GM23248 (cell line): ENCODE results near the gene ODF2. TPM values are rescaled to one million over a fixed set of nuclear protein-coding genes. Genes with fewer than 3 reads are reported as not detected.

Source experiments
- DNase-seq: peaks from one replicate; pipeline ENCODE4 v3.0.0-alpha.2; 2015
- H2AFZ ChIP-seq: fragments of 200-600 bp; sonication (generic); 2 replicates; pipeline ENCODE4 v1.6.1; 2016; ENCODE audit warnings: antibody characterized with exemption
- H3F3A ChIP-seq: fragments of 200-600 bp; sonication (generic); 2 replicates; pipeline ENCODE4 v1.6.1; 2016; ENCODE audit warnings: mild to moderate bottlenecking, antibody characterized with exemption, mixed run types; ENCODE audit not compliant: insufficient read depth
- H3K27ac ChIP-seq: fragments of 200-600 bp; sonication (generic); 2 replicates; pipeline ENCODE4 v1.5.1; 2016; ENCODE audit warnings: mild to moderate bottlenecking
- H3K27me3 ChIP-seq: fragments of 200-600 bp; sonication (generic); replicated peaks from 2 replicates; pipeline ENCODE4 v1.6.1; 2016; ENCODE audit warnings: mild to moderate bottlenecking; ENCODE audit not compliant: insufficient read depth
- H3K36me3 ChIP-seq: fragments of 200-600 bp; sonication (generic); 2 replicates; pipeline ENCODE4 v1.6.1; 2016; ENCODE audit warnings: low read depth, mild to moderate bottlenecking
- H3K4me1 ChIP-seq: fragments of 200-600 bp; sonication (generic); 2 replicates; pipeline ENCODE4 v1.6.1; 2016; ENCODE audit warnings: mild to moderate bottlenecking; ENCODE audit not compliant: insufficient read depth
- H3K4me2 ChIP-seq: fragments of 200-600 bp; sonication (generic); one replicate; pipeline ENCODE4 v1.6.1; 2016; ENCODE audit warnings: mild to moderate bottlenecking; ENCODE audit not compliant: unreplicated experiment
- H3K4me3 ChIP-seq: fragments of 200-600 bp; sonication (generic); 2 replicates; pipeline ENCODE4 v1.5.1; 2016; ENCODE audit warnings: mild to moderate bottlenecking
- H3K79me2 ChIP-seq: fragments of 200-600 bp; sonication (generic); 2 replicates; pipeline ENCODE4 v1.6.1; 2016; ENCODE audit warnings: mild to moderate bottlenecking; ENCODE audit not compliant: insufficient read depth
- H3K9ac ChIP-seq: fragments of 200-600 bp; sonication (generic); 2 replicates; pipeline ENCODE4 v1.6.1; 2016; ENCODE audit warnings: mild to moderate bottlenecking
- H3K9me2 ChIP-seq: fragments of 200-600 bp; sonication (generic); 2 replicates; pipeline ENCODE4 v1.6.1; 2016; ENCODE audit warnings: mixed run types, mild to moderate bottlenecking, moderate library complexity; ENCODE audit not compliant: insufficient read depth
- H3K9me3 ChIP-seq: fragments of 200-600 bp; sonication (generic); one replicate; pipeline ENCODE4 v1.6.1; 2017; ENCODE audit warnings: low read depth
- H4K20me1 ChIP-seq: fragments of 200-600 bp; sonication (generic); 2 replicates; pipeline ENCODE4 v1.6.0; 2016; ENCODE audit not compliant: insufficient read depth
- EZH2 ChIP-seq: fragments of 200-600 bp; sonication (generic); IDR thresholded peaks from 2 replicates; pipeline ENCODE4 v1.6.1; 2018; ENCODE audit warnings: antibody characterized with exemption, mild to moderate bottlenecking; ENCODE audit not compliant: insufficient read depth, poor library complexity, severe bottlenecking
- EZH2phosphoT487 ChIP-seq: fragments of 200-600 bp; sonication (generic); IDR thresholded peaks from 2 replicates; pipeline ENCODE4 v1.6.1; 2018; ENCODE audit warnings: antibody characterized with exemption, moderate library complexity, mild to moderate bottlenecking, low read depth; ENCODE audit not compliant: insufficient read depth
- WGBS, 2 experiments: methylation state at CpG; one replicate each; pipeline ENCODE4 v1.1.6; 2015 to 2017; ENCODE audit warnings: low lambda C conversion rate in 2 of 2, low coverage in 1 of 2; ENCODE audit errors: missing lambda C conversion rate in 2 of 2; 5-methylcytosine and 5-hydroxymethylcytosine counted together
- in situ Hi-C: fragments of 300-500 bp; cut with MboI; formaldehyde crosslinking; loops from 2 replicates; pipeline ENCODE4 v1.15.0; 2020
- polyA plus RNA-seq: library from polyadenylated mRNA; unstranded; fragments of >200 nt; fragmentation: Nextera tagmentation; extraction: Ambion mirVana; gene quantifications from 2 replicates; pipeline ENCODE4 v1.2.1, GENCODE V29; 2016
- total RNA-seq: library from RNA; depleted of rRNA; stranded (reverse); fragments of >200 nt; shearing (Covaris generic); gene quantifications from 2 replicates; pipeline ENCODE4 v1.2.3, GENCODE V29; 2014

The ODF2 gene
- total and polyA plus RNA-seq, 2 experiments from 2014 or later, result 29.5 to 34.8 TPM

- TF ChIP-seq EZH2 (no peak), EZH2phosphoT487 (no peak)
- no peak overlapping the region for H3K27ac ChIP-seq
- no peaks in the 10 kb centered on the region for H3K27me3 ChIP-seq
- H3K9ac ChIP-seq, result no peak overlapping the region
- H2AFZ ChIP-seq, result no peak overlapping the region
- H3K9me2 ChIP-seq, result no peaks in the 10 kb centered on the region
- no peaks in the 10 kb centered on the region for H4K20me1 ChIP-seq
- H3K79me2 ChIP-seq, result peaks cover 20% of the 10 kb centered on the region
- H3K9me3 ChIP-seq, result no peaks in the 10 kb centered on the region
- no peak overlapping the region for H3K4me3 ChIP-seq
- no peak overlapping the region for H3K4me2 ChIP-seq
- DNase-seq, result no peak
- WGBS, 2 experiments, result 94 to 96% methylated on average over 13 to 15 of the region's 15 CpGs
- no peaks in the 10 kb centered on the region for H3F3A ChIP-seq
- in situ Hi-C loops, result no loop called here
- peaks cover 23% of the 10 kb centered on the region for H3K4me1 ChIP-seq
- H3K36me3 ChIP-seq, result peaks cover 19% of the 10 kb centered on the region; the same call in 1 of the 2 replicates
Measured at GRCh38 chr9:128424268-128424780, 31.5 kb upstream of the ODF2 start.

- no peak for TF ChIP-seq EZH2phosphoT487
- TF ChIP-seq EZH2, result no peak
- H3K9me2 ChIP-seq, result no peaks in the 10 kb centered on the region
- no peak overlapping the region for H3K4me3 ChIP-seq
- peaks cover 25% of the 10 kb centered on the region; the same call in 1 of the 2 replicates for H3K36me3 ChIP-seq
- no peaks in the 10 kb centered on the region for H3F3A ChIP-seq
- H3K9ac ChIP-seq, result no peak overlapping the region
- DNase-seq, result peak; percentile 32
- no peaks in the 10 kb centered on the region for H3K9me3 ChIP-seq
- no peak overlapping the region for H2AFZ ChIP-seq
- no peaks in the 10 kb centered on the region for H3K79me2 ChIP-seq
- no peaks in the 10 kb centered on the region for H4K20me1 ChIP-seq
- no peak overlapping the region for H3K4me2 ChIP-seq
- H3K27ac ChIP-seq, result no peak overlapping the region
- in situ Hi-C loops, result no loop called here
- WGBS, 2 experiments, result 80% methylated on average over 22 of the region's 22 CpGs
- no peaks in the 10 kb centered on the region for H3K27me3 ChIP-seq
- H3K4me1 ChIP-seq, result no peaks in the 10 kb centered on the region
Measured at GRCh38 chr9:128428644-128429512, 26.9 kb upstream of the ODF2 start.

GRCh38 chr9:128429513-128430086 lies 26.2 kb upstream of the ODF2 start:
- no peak overlapping the region for H3K4me3 ChIP-seq
- no peaks in the 10 kb centered on the region for H4K20me1 ChIP-seq
- TF ChIP-seq EZH2, result no peak
- no peak for TF ChIP-seq EZH2phosphoT487
- no peaks in the 10 kb centered on the region for H3K4me1 ChIP-seq
- in situ Hi-C loops, result no loop called here
- no peaks in the 10 kb centered on the region for H3K9me2 ChIP-seq
- peaks cover 21% of the 10 kb centered on the region; the same call in 1 of the 2 replicates for H3K36me3 ChIP-seq
- H3K4me2 ChIP-seq, result no peak overlapping the region
- H3K79me2 ChIP-seq, result no peaks in the 10 kb centered on the region
- H2AFZ ChIP-seq, result no peak overlapping the region
- H3K9ac ChIP-seq, result no peak overlapping the region
- H3K27me3 ChIP-seq, result no peaks in the 10 kb centered on the region
- no peaks in the 10 kb centered on the region for H3K9me3 ChIP-seq
- H3F3A ChIP-seq, result no peaks in the 10 kb centered on the region
- H3K27ac ChIP-seq, result no peak overlapping the region
- DNase-seq, result no peak
- WGBS, 2 experiments, result 96 to 97% methylated on average over 13 of the region's 13 CpGs

- TF ChIP-seq EZH2, result no peak
- no peak for TF ChIP-seq EZH2phosphoT487
- Histone ChIP-seq H3F3A (no peaks in the 10 kb centered on the region), H3K79me2 (no peaks in the 10 kb centered on the region), H3K27me3 (no peaks in the 10 kb centered on the region), H3K4me1 (no peaks in the 10 kb centered on the region), H2AFZ (no peak overlapping the region), H3K36me3 (peaks cover 14% of the 10 kb centered on the region; the same call in 1 of the 2 replicates), H3K4me2 (no peak overlapping the region), H3K9me3 (no peaks in the 10 kb centered on the region), H3K9ac (no peak overlapping the region), H4K20me1 (no peaks in the 10 kb centered on the region), H3K4me3 (no peak overlapping the region), H3K27ac (no peak overlapping the region), H3K9me2 (no peaks in the 10 kb centered on the region)
- whole genome bisulfite sequencing, 2 experiments, result 89 to 94% methylated on average over 8 of the region's 8 CpGs
- DNase-seq, result no peak
- in situ Hi-C loops, result no loop called here
Measured at GRCh38 chr9:128431207-128431606, 24.6 kb upstream of the ODF2 start.
